GM10266 (cell line): Measurements from ENCODE around the gene OSBPL8.
"Not testable (repeated sequence)": the region's sequence is repeated elsewhere in the genome, so short reads cannot be mapped to it uniquely, and the experiment has no call there.

Experiments
- DNase-seq: peaks from one replicate; pipeline ENCODE4 v3.0.0; 2012; ENCODE audit errors: extremely low spot score
- TF ChIP-seq, protein P1 (sequence below): IDR thresholded peaks from 2 replicates; pipeline ENCODE4 v1.5.1; 2012; ENCODE audit warnings: mild to moderate bottlenecking, low read depth; ENCODE audit not compliant: control insufficient read depth, insufficient read depth; ENCODE audit errors: missing control alignments

OSBPL8 gene

DNA sequence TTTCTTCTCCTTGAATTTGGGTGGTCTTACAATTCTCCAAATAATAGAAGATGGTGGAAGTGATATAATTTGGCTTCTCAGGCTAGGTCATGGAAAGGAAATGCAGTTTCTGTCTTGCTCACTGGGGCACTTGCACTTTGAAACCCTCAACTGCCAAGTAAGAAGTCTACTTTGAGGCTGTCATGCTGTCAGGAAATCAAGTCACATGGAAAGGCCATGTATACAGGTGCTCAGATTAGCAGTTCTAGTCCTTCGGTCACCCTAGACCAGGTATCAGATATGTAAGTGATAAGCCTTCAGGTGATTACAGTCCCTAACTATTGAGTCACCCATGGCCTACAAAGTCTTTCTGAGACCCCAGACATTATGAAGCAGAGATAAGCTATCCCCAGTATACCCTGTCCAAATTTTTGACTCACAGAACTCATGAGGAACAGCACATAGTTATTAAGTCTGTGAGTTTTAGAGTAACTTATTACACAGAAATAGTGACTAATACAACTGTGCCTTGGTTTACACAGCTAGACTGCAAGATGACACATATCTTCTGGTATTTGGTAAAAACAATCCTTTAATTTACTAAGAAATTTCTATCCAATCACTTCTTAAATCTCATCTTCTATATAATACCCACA, 185.1 kb downstream of the OSBPL8 start:
- TF ChIP-seq, protein P1, sequence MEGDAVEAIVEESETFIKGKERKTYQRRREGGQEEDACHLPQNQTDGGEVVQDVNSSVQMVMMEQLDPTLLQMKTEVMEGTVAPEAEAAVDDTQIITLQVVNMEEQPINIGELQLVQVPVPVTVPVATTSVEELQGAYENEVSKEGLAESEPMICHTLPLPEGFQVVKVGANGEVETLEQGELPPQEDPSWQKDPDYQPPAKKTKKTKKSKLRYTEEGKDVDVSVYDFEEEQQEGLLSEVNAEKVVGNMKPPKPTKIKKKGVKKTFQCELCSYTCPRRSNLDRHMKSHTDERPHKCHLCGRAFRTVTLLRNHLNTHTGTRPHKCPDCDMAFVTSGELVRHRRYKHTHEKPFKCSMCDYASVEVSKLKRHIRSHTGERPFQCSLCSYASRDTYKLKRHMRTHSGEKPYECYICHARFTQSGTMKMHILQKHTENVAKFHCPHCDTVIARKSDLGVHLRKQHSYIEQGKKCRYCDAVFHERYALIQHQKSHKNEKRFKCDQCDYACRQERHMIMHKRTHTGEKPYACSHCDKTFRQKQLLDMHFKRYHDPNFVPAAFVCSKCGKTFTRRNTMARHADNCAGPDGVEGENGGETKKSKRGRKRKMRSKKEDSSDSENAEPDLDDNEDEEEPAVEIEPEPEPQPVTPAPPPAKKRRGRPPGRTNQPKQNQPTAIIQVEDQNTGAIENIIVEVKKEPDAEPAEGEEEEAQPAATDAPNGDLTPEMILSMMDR: no peak
- no peak for DNase-seq

DNA sequence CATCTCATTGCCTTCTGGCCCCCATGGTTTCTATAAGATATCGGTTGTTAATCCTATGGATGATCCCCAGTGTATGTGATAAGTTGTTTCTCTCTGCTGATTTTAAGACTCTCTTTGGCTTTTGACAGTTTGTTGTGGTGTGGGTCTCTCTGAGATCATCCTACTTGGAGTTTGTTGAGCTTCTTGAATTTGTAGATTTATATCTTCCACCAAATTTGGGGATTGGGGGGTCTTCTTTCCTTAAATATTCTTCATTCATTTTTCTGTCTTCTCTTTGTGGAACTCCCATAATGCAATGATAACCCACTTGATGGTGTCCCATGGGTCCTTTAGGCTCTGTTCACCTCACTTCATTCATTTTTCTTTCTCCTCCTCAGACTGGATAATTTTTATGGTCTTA, 191.3 kb downstream of the OSBPL8 start:
- TF ChIP-seq, protein P1: no peak
- DNase-seq: no peak

DNA sequence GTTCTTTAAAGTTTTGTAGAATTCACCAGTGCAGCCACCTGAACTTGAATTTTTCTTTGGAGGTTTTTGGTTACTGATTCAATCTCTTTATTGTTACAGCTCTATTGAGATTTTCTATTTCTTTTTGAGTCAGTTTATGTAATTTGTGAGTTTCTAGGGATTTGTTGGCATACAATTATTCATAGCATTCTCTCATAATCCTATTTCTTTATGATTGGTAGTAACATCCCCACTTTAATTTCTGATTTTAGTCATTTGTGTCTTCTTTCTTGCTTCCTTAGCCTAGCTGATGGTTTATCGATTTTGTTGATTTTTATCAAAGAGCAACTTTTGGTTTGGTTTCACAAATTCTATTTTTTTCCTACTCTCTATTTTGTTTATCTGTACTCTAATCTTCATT, 193.4 kb downstream of the OSBPL8 start:
- TF ChIP-seq, protein P1: no peak
- DNase-seq: no peak

DNA sequence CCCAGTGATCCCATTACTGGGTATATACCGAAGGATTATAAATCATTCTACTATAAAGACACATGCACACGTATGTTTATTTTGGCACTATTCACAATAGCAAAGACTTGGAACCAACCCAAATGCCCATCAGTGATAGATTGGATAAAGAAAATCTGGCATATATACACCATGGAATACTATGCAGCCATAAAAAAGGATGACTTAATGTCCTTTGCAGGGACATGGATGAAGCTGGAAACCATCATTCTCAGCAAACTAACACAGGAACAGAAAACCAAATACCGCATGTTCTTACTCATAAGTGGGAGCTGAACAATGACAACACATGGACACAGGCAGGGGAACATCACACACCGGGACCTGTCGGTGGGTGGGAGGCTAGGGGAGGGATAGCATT, 195.4 kb downstream of the OSBPL8 start:
- DNase-seq: not testable (repeated sequence)

DNA sequence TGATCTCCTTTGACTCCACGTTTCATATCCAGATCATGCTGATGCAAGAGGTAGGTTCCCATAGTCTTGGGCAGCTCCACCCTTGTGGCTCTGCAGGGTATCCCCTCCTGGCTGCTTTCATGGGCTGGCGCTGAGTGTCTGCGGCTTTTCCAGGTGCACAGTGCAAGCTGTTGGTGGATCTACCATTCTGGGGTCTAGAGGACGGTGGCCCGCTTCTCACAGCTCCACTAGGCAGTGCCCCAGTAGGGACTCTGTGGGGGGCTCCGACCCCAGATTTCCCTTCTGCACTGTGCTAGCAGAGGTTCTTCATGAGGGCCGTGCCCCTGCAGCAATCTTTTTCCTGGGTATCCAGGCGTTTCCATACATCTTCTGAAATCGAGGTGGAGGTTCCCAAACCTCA, 199.3 kb downstream of the OSBPL8 start:
- TF ChIP-seq, protein P1: no peak
- no peak for DNase-seq

DNA sequence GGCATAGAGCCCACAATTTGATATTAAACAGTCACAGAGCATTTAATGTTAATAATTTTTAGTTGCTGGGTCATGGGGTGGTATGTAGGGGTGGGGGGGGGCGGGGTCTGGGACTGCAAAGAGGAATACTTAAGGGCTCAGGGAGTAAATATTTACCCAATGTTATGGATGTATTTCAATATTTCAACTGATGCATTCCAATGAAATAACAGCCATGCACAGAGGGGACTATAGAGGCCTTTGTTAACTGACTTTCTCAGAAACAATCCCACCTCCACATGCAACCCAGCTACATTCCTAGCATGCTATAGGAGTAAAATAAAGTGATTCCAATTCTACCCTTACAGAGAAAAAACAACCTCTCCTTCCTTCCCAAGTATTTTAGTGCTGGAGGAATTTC, 203.5 kb downstream of the OSBPL8 start:
- TF ChIP-seq, protein P1: no peak
- no peak for DNase-seq

DNA sequence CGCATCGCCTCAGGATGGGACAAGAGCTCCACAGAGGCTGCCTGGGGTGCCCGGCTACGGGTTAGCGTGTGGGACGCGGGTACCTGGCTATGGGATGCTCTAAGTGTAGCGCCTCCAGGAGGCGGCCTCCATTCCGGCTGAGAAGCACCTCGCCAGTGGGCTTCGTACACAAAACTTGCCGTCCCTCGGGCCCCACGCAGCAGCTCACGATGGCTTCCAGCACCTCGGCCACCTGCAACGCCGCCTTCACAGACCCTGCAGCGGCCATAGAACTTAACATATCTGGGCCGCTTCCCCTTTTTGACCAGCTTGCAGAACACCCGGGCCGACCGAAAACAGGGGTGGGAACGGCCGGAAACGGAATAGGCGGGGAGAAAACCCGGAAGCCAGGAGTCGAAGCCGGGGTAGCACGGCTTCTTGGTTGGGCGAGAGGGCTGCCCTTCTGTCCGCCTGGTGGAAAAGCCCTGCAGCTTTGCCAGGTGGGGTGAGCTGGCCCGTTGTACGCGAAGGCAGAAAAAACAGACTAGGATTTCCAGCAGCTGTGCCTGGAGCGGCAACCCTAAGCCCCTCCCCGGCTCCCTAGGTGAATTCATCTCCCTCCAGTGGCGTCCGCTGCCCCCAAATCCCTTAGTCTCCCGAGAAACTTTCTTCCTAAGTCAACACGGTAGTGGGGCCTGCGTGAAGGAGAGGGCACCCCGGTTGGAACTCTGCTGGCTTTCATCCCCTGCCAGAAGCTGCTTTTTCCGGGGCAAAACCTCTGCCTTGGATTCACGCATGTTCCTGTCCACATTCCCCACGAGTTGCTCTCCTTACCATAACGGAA, 211.3 kb downstream of the OSBPL8 start, which contains the start of gene BBS10:
Gene BBS10 (minus strand): TSS at position 337 of the 823 bp plus-strand sequence. CDS start 57 bp downstream, at position 280.
- peak; percentile 83 for DNase-seq
- TF ChIP-seq, protein P1: peak; percentile 55
